ENCODE data around the gene MMP10.
"Not testable (repeated sequence)": the region's sequence is repeated elsewhere in the genome, so short reads cannot be mapped to it uniquely, and the experiment has no call there.

MMP10 gene

GRCh38 chr11:102733232-102733875 is 47.1 kb downstream of the MMP10 start:
- FAIRE-seq (no peak), DNase-seq (ENCODE audit: insufficient read length, low spot score) (peak; percentile 33)
- TF ChIP-seq PAX5 (IDR thresholded peaks at IDR 0.05; ENCODE audit: insufficient read depth, low read length, severe bottlenecking), result peak; percentile 81
- no peak for TF ChIP-seq POU2F2 (IDR thresholded peaks at IDR 0.05; ENCODE audit: low read depth, low read length)

GRCh38 chr11:102730944-102731343 is 49.5 kb downstream of the MMP10 start:
- FAIRE-seq, result peak; percentile 99
- DNase-seq (ENCODE audit: insufficient read length, low spot score), result not testable (repeated sequence)

GRCh38 chr11:102729849-102730815 is 50.3 kb downstream of the MMP10 start:
- FAIRE-seq, result no peak
- DNase-seq (ENCODE audit: insufficient read length, low spot score), result no peak
- TF ChIP-seq POLR2AphosphoS5 (IDR thresholded peaks at IDR 0.05; ENCODE audit: low read depth, low read length) (no peak), PAX5 (IDR thresholded peaks at IDR 0.05; ENCODE audit: insufficient read depth, low read length, severe bottlenecking) (no peak), POU2F2 (IDR thresholded peaks at IDR 0.05; ENCODE audit: low read depth, low read length) (no peak), POLR2A (IDR thresholded peaks at IDR 0.05; ENCODE audit: low read depth, low read length) (no peak), TAF1 (IDR thresholded peaks at IDR 0.05; ENCODE audit: low read depth, low read length) (no peak), SPI1 (IDR thresholded peaks at IDR 0.05; ENCODE audit: low read depth, low read length) (no peak)

GRCh38 chr11:102727890-102728289 is 52.5 kb downstream of the MMP10 start:
- TF ChIP-seq TAF1 (IDR thresholded peaks at IDR 0.05; ENCODE audit: low read depth, low read length), result no peak
- TF ChIP-seq POLR2AphosphoS5 (IDR thresholded peaks at IDR 0.05; ENCODE audit: low read depth, low read length), result no peak
- no peak for TF ChIP-seq PAX5 (IDR thresholded peaks at IDR 0.05; ENCODE audit: insufficient read depth, low read length, severe bottlenecking)
- no peak for TF ChIP-seq SPI1 (IDR thresholded peaks at IDR 0.05; ENCODE audit: low read depth, low read length)
- no peak for TF ChIP-seq POU2F2 (IDR thresholded peaks at IDR 0.05; ENCODE audit: low read depth, low read length)
- TF ChIP-seq POLR2A (IDR thresholded peaks at IDR 0.05; ENCODE audit: low read depth, low read length), result no peak
- DNase-seq (ENCODE audit: insufficient read length, low spot score) (no peak), FAIRE-seq (no peak)

GRCh38 chr11:102724904-102725500 is 55.4 kb downstream of the MMP10 start, which contains the start of gene MMP8:
MMP8 (minus strand) TSS chr11:102724954; CDS start chr11:102724855, 99 bp downstream.
- DNase-seq (ENCODE audit: insufficient read length, low spot score), result no peak
- no peak for FAIRE-seq
- TF ChIP-seq POLR2A (IDR thresholded peaks at IDR 0.05; ENCODE audit: low read depth, low read length) (no peak), PAX5 (IDR thresholded peaks at IDR 0.05; ENCODE audit: insufficient read depth, low read length, severe bottlenecking) (no peak), SPI1 (IDR thresholded peaks at IDR 0.05; ENCODE audit: low read depth, low read length) (no peak), TAF1 (IDR thresholded peaks at IDR 0.05; ENCODE audit: low read depth, low read length) (no peak), POLR2AphosphoS5 (IDR thresholded peaks at IDR 0.05; ENCODE audit: low read depth, low read length) (no peak), POU2F2 (IDR thresholded peaks at IDR 0.05; ENCODE audit: low read depth, low read length) (no peak)

DNA sequence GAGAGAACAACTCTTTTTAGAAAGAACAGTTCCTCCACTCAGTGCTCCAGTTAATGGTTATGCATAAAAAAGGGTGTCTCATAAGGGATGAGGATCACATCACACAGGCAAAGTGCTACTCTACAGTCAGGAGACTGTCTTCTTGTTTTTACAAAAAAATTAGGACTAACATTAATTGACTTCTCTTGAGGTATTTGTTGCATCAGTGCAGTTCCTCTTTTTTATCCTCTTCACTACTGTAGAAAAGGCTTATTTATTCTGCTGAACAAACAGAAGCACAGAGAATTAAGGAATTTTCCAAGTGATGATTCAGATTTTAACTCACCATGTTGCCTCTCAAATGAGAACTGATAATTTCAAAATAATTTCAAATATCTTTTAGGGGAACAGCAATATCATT is 57.6 kb downstream of the MMP10 start:
- DNase-seq (ENCODE audit: insufficient read length, low spot score), result no peak
- no peak for FAIRE-seq
- TF ChIP-seq POLR2A (IDR thresholded peaks at IDR 0.05; ENCODE audit: low read depth, low read length), result no peak
- TF ChIP-seq POU2F2 (IDR thresholded peaks at IDR 0.05; ENCODE audit: low read depth, low read length), result no peak
- TF ChIP-seq PAX5 (IDR thresholded peaks at IDR 0.05; ENCODE audit: insufficient read depth, low read length, severe bottlenecking), result no peak
- TF ChIP-seq SPI1 (IDR thresholded peaks at IDR 0.05; ENCODE audit: low read depth, low read length), result peak; percentile 61; the same call in 1 of the 2 replicates

Measured in GM12891 (cell line).